GM19397 (cell line): ENCODE data around the gene UBP1.
"Not testable (repeated sequence)": the region's sequence is repeated elsewhere in the genome, so short reads cannot be mapped to it uniquely, and the experiment has no call there.

Experiments used
- ATAC-seq: cut with Tn5 transposase; IDR thresholded peaks from one replicate; pipeline ENCODE4 v1.9.1; 2021; ENCODE audit warnings: mild to moderate bottlenecking, moderate library complexity; ENCODE audit not compliant: unreplicated experiment

The UBP1 gene

DNA sequence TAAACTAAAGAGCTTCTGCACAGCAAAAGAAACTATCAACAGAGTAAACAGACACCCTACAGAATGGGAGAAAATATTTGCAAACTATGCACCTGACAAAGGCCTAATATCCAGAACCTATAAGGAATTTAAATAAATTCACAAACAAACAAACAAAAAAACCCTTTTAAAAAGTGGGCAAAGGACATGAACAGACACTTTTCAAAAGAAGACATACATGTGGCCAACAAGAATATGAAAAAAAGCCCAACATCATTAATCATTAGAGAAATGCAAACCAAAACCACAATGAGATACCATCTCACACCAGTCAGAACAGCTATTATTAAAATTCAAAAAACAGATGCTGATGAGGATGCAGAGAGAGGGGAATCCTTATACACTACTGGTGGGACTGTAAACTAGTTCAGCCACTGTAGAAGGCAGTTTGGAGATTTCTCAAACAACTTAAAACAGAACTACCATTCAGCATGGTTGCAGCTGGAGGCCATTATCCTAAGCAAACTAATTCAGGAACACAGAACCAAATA, 101.2 kb downstream of the UBP1 start:
- ATAC-seq: not testable (repeated sequence)
